BE2C (cell line): Measurements from ENCODE around the gene POMT2.
"Not testable (repeated sequence)": the region's sequence is repeated elsewhere in the genome, so short reads cannot be mapped to it uniquely, and the experiment has no call there.

Experiments used
- DNase-seq: peaks from one replicate; pipeline ENCODE4 v3.0.0-alpha.2; 2020
- H3K27me3 ChIP-seq: fragments of 250-450 bp; sonication (Bioruptor Pico); 2 replicates; pipeline ENCODE4 v1.5.1; 2020; ENCODE audit warnings: mild to moderate bottlenecking
- H3K36me3 ChIP-seq: fragments of 250-450 bp; sonication (Bioruptor Pico); 2 replicates; pipeline ENCODE4 v1.5.1; 2020; ENCODE audit warnings: mild to moderate bottlenecking
- H3K4me1 ChIP-seq: fragments of 250-450 bp; sonication (Bioruptor Pico); 2 replicates; pipeline ENCODE4 v1.5.1; 2020
- H3K4me3 ChIP-seq: 2 replicates; pipeline ENCODE4 v1.5.1; 2011; ENCODE audit warnings: low read depth, low read length
- H3K9me3 ChIP-seq: fragments of 250-450 bp; sonication (Bioruptor Pico); 2 replicates; pipeline ENCODE4 v1.5.1; 2020
- TF ChIP-seq, protein P1 (sequence below): IDR thresholded peaks from 2 replicates; pipeline ENCODE4 v1.5.1; 2012; ENCODE audit warnings: mild to moderate bottlenecking, low read depth, low read length

The POMT2 gene

GRCh38 chr14:77342726-77343397 is 22.2 kb upstream of the POMT2 start:
- TF ChIP-seq, protein P1, sequence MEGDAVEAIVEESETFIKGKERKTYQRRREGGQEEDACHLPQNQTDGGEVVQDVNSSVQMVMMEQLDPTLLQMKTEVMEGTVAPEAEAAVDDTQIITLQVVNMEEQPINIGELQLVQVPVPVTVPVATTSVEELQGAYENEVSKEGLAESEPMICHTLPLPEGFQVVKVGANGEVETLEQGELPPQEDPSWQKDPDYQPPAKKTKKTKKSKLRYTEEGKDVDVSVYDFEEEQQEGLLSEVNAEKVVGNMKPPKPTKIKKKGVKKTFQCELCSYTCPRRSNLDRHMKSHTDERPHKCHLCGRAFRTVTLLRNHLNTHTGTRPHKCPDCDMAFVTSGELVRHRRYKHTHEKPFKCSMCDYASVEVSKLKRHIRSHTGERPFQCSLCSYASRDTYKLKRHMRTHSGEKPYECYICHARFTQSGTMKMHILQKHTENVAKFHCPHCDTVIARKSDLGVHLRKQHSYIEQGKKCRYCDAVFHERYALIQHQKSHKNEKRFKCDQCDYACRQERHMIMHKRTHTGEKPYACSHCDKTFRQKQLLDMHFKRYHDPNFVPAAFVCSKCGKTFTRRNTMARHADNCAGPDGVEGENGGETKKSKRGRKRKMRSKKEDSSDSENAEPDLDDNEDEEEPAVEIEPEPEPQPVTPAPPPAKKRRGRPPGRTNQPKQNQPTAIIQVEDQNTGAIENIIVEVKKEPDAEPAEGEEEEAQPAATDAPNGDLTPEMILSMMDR: no peak
- Histone ChIP-seq H3K4me1 (no peaks in the 10 kb centered on the region), H3K27me3 (no peaks in the 10 kb centered on the region), H3K4me3 (no peak overlapping the region), H3K9me3 (no peaks in the 10 kb centered on the region), H3K36me3 (peaks cover 14% of the 10 kb centered on the region; the same call in 1 of the 2 replicates)
- DNase-seq: no peak

DNA sequence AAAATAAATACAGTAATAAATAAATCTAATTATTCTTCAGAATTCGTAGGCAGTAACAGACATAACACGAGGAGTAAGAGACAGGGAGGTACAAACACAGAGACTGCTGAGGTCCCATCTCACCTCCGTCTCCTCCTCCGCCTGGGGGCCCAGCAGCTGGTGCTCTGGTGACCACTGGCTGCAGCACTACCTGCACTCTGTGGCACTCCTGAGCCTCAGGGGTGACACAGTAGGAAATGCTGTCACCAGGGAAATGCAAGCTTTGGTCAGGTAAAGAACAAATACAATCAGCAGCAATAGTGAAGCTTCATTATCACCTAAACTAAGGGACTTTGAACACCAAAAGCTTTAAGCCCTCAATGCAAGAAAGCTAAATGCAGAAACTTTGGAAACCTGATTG is 19.7 kb upstream of the POMT2 start:
- Histone ChIP-seq H3K9me3 (no peaks in the 10 kb centered on the region), H3K27me3 (no peaks in the 10 kb centered on the region), H3K36me3 (peaks cover 14% of the 10 kb centered on the region; the same call in 1 of the 2 replicates), H3K4me1 (no peaks in the 10 kb centered on the region), H3K4me3 (no peak overlapping the region)
- DNase-seq: no peak
- TF ChIP-seq, protein P1: no peak

DNA sequence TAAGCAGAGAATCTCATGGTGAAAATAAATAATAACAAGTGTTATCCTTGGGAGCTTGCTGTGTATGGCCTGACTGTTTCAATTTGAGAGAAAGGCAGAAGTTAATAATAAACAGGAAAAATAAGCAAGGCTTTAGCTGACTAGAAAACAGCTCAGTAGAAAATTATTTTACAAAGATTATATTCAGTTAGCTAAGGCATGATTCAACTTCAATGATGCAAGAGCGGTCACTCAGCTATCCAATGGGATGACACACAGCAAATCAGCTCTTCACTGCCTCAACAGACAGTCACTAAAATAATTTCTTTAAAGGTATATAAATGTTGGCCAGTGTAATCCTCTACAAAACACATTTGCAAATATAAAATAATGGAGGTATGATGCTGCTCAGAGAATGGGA is 18.7 kb upstream of the POMT2 start:
- H3K27me3 ChIP-seq: no peaks in the 10 kb centered on the region
- H3K4me3 ChIP-seq: no peak overlapping the region
- no peaks in the 10 kb centered on the region for H3K4me1 ChIP-seq
- no peaks in the 10 kb centered on the region for H3K9me3 ChIP-seq
- DNase-seq: no peak
- peaks cover 14% of the 10 kb centered on the region; the same call in 1 of the 2 replicates for H3K36me3 ChIP-seq
- TF ChIP-seq, protein P1: no peak

GRCh38 chr14:77338302-77338701 is 17.6 kb upstream of the POMT2 start:
- DNase-seq: no peak
- no peaks in the 10 kb centered on the region for H3K27me3 ChIP-seq
- H3K36me3 ChIP-seq: peaks cover 11% of the 10 kb centered on the region; the same call in 1 of the 2 replicates
- TF ChIP-seq, protein P1: no peak
- no peak overlapping the region for H3K4me3 ChIP-seq
- H3K4me1 ChIP-seq: no peaks in the 10 kb centered on the region
- no peaks in the 10 kb centered on the region for H3K9me3 ChIP-seq

- TF ChIP-seq, protein P1: no peak
- H3K9me3 ChIP-seq: no peaks in the 10 kb centered on the region
- no peak for DNase-seq
- H3K4me3 ChIP-seq: no peak overlapping the region
- peaks cover 8% of the 10 kb centered on the region; the same call in 1 of the 2 replicates for H3K36me3 ChIP-seq
- no peaks in the 10 kb centered on the region for H3K27me3 ChIP-seq
- H3K4me1 ChIP-seq: no peaks in the 10 kb centered on the region
These were observed 17.2 kb upstream of the POMT2 start for GRCh38 chr14:77337880-77338279.

- not testable (repeated sequence) for H3K36me3 ChIP-seq, H3K4me1 ChIP-seq, H3K4me3 ChIP-seq, DNase-seq, H3K27me3 ChIP-seq, H3K9me3 ChIP-seq
These were observed 16.6 kb upstream of the POMT2 start for GRCh38 chr14:77337255-77337654.
